Body of pancreas (tissue), 4 donors: ENCODE results near the gene ISCA1.

Source experiments
- POLR2A ChIP-seq, 3 donors: fragments of 450-650 bp; IDR thresholded peaks; one replicate each; pipeline ENCODE4 v1.6.1; 2016; ENCODE audit warnings: antibody characterized with exemption in 3 of 3, mild to moderate bottlenecking in 2 of 3
- TF ChIP-seq, protein P1 (sequence below), 7 experiments: fragments of 450-650 bp in 4 of 7; fragments of 200-600 bp in 3 of 7; sonication (generic) in 3 of 7; IDR thresholded peaks; one replicate each; pipeline ENCODE4 v1.5.1; 2016 to 2019; ENCODE audit warnings: antibody characterized with exemption in 7 of 7

DNA sequence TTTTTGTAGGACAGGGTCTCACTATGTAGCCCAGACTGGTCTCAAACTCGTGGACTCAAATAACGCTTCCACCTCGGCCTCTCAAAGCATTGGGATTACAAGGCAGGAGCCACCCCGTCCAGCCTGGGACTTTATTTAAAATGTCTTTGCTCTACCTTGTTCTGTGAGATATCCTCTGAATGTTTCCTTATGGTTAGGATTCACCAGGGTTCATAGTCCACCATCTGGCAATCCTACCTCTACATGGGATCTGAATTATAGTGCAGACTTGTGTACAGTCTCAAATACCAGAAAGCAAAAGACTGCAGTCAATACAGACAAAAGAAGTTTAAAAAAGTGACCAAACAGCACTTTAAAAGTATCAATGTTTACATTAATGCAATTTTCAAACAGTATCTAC is 10.1 kb downstream of the ISCA1 start:
- TF ChIP-seq, protein P1, sequence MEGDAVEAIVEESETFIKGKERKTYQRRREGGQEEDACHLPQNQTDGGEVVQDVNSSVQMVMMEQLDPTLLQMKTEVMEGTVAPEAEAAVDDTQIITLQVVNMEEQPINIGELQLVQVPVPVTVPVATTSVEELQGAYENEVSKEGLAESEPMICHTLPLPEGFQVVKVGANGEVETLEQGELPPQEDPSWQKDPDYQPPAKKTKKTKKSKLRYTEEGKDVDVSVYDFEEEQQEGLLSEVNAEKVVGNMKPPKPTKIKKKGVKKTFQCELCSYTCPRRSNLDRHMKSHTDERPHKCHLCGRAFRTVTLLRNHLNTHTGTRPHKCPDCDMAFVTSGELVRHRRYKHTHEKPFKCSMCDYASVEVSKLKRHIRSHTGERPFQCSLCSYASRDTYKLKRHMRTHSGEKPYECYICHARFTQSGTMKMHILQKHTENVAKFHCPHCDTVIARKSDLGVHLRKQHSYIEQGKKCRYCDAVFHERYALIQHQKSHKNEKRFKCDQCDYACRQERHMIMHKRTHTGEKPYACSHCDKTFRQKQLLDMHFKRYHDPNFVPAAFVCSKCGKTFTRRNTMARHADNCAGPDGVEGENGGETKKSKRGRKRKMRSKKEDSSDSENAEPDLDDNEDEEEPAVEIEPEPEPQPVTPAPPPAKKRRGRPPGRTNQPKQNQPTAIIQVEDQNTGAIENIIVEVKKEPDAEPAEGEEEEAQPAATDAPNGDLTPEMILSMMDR (IDR thresholded peaks at IDR 0.05), result no peak
- no peak for TF ChIP-seq POLR2A (IDR thresholded peaks at IDR 0.05)
